ENCODE results near the gene DSG2.
"Not testable (repeated sequence)": the region's sequence is repeated elsewhere in the genome, so short reads cannot be mapped to it uniquely, and the experiment has no call there.

DSG2 gene

GRCh38 chr18:31503011-31503410 is 5.0 kb downstream of the DSG2 start:
- Histone ChIP-seq H3K4me1 (ENCODE audit: insufficient read depth, low read length) (peaks cover 17% of the 10 kb centered on the region), H3K27ac (ENCODE audit: low read length) (no peak overlapping the region), H3K27me3 (ENCODE audit: insufficient read depth, low read length) (no peaks in the 10 kb centered on the region), H3K9me3 (ENCODE audit: insufficient read depth, low read depth, low read length) (no peaks in the 10 kb centered on the region), H3K4me3 (ENCODE audit: low read length) (no peak overlapping the region), H3K9ac (ENCODE audit: low read depth, low read length) (no peak overlapping the region), H3K36me3 (ENCODE audit: insufficient read depth, low read depth, low read length) (peaks cover 5% of the 10 kb centered on the region; the same call in 1 of the 2 replicates)

- peaks cover 14% of the 10 kb centered on the region for H3K4me1 ChIP-seq (ENCODE audit: insufficient read depth, low read length)
- no peak overlapping the region for H3K4me3 ChIP-seq (ENCODE audit: low read length)
- H3K9ac ChIP-seq (ENCODE audit: low read depth, low read length) = no peak overlapping the region
- H3K36me3 ChIP-seq (ENCODE audit: insufficient read depth, low read depth, low read length) = peaks cover 7% of the 10 kb centered on the region; the same call in 1 of the 2 replicates
- no peaks in the 10 kb centered on the region for H3K9me3 ChIP-seq (ENCODE audit: insufficient read depth, low read depth, low read length)
- H3K27me3 ChIP-seq (ENCODE audit: insufficient read depth, low read length) = no peaks in the 10 kb centered on the region
- H3K27ac ChIP-seq (ENCODE audit: low read length) = no peak overlapping the region
These were observed 6.6 kb downstream of the DSG2 start for GRCh38 chr18:31504455-31505147.

- Histone ChIP-seq H3K4me3 (ENCODE audit: low read length) (no peak overlapping the region), H3K36me3 (ENCODE audit: insufficient read depth, low read depth, low read length) (peaks cover 11% of the 10 kb centered on the region), H3K9ac (ENCODE audit: low read depth, low read length) (no peak overlapping the region), H3K4me1 (ENCODE audit: insufficient read depth, low read length) (peaks cover 9% of the 10 kb centered on the region), H3K9me3 (ENCODE audit: insufficient read depth, low read depth, low read length) (no peaks in the 10 kb centered on the region), H3K27ac (ENCODE audit: low read length) (no peak overlapping the region), H3K27me3 (ENCODE audit: insufficient read depth, low read length) (no peaks in the 10 kb centered on the region)
These were observed 7.2 kb downstream of the DSG2 start for GRCh38 chr18:31505156-31505555.

GRCh38 chr18:31506024-31506742 is 8.2 kb downstream of the DSG2 start:
- Histone ChIP-seq H3K9me3 (ENCODE audit: insufficient read depth, low read depth, low read length) (no peaks in the 10 kb centered on the region), H3K4me3 (ENCODE audit: low read length) (no peak overlapping the region), H3K9ac (ENCODE audit: low read depth, low read length) (no peak overlapping the region), H3K27me3 (ENCODE audit: insufficient read depth, low read length) (no peaks in the 10 kb centered on the region), H3K27ac (ENCODE audit: low read length) (no peak overlapping the region), H3K4me1 (ENCODE audit: insufficient read depth, low read length) (peaks cover 4% of the 10 kb centered on the region; the same call in 1 of the 2 replicates), H3K36me3 (ENCODE audit: insufficient read depth, low read depth, low read length) (peaks cover 11% of the 10 kb centered on the region)

GRCh38 chr18:31507124-31507523 is 9.1 kb downstream of the DSG2 start:
- H3K27ac ChIP-seq (ENCODE audit: low read length); H3K9me3 ChIP-seq (ENCODE audit: insufficient read depth, low read depth, low read length); H3K27me3 ChIP-seq (ENCODE audit: insufficient read depth, low read length); H3K9ac ChIP-seq (ENCODE audit: low read depth, low read length); H3K4me3 ChIP-seq (ENCODE audit: low read length); H3K4me1 ChIP-seq (ENCODE audit: insufficient read depth, low read length): not testable (repeated sequence)
- peaks cover 11% of the 10 kb centered on the region for H3K36me3 ChIP-seq (ENCODE audit: insufficient read depth, low read depth, low read length)

GRCh38 chr18:31508781-31509180 is 10.8 kb downstream of the DSG2 start:
- Histone ChIP-seq H3K27ac (ENCODE audit: low read length) (no peak overlapping the region), H3K4me1 (ENCODE audit: insufficient read depth, low read length) (peaks cover 15% of the 10 kb centered on the region), H3K36me3 (ENCODE audit: insufficient read depth, low read depth, low read length) (peaks cover 11% of the 10 kb centered on the region), H3K9ac (ENCODE audit: low read depth, low read length) (no peak overlapping the region), H3K4me3 (ENCODE audit: low read length) (no peak overlapping the region), H3K9me3 (ENCODE audit: insufficient read depth, low read depth, low read length) (no peaks in the 10 kb centered on the region), H3K27me3 (ENCODE audit: insufficient read depth, low read length) (no peaks in the 10 kb centered on the region)

GRCh38 chr18:31509571-31509970 is 11.6 kb downstream of the DSG2 start:
- H3K9me3 ChIP-seq (ENCODE audit: insufficient read depth, low read depth, low read length) = no peaks in the 10 kb centered on the region
- no peak overlapping the region for H3K27ac ChIP-seq (ENCODE audit: low read length)
- peaks cover 11% of the 10 kb centered on the region for H3K36me3 ChIP-seq (ENCODE audit: insufficient read depth, low read depth, low read length)
- peaks cover 18% of the 10 kb centered on the region for H3K4me1 ChIP-seq (ENCODE audit: insufficient read depth, low read length)
- no peaks in the 10 kb centered on the region for H3K27me3 ChIP-seq (ENCODE audit: insufficient read depth, low read length)
- H3K9ac ChIP-seq (ENCODE audit: low read depth, low read length) = no peak overlapping the region
- H3K4me3 ChIP-seq (ENCODE audit: low read length) = no peak overlapping the region

- Histone ChIP-seq H3K27ac (ENCODE audit: low read length) (no peak overlapping the region), H3K9me3 (ENCODE audit: insufficient read depth, low read depth, low read length) (no peaks in the 10 kb centered on the region), H3K36me3 (ENCODE audit: insufficient read depth, low read depth, low read length) (peaks cover 11% of the 10 kb centered on the region), H3K4me3 (ENCODE audit: low read length) (no peak overlapping the region), H3K4me1 (ENCODE audit: insufficient read depth, low read length) (peaks cover 19% of the 10 kb centered on the region), H3K9ac (ENCODE audit: low read depth, low read length) (no peak overlapping the region), H3K27me3 (ENCODE audit: insufficient read depth, low read length) (no peaks in the 10 kb centered on the region)
These were observed 12.3 kb downstream of the DSG2 start for GRCh38 chr18:31510319-31510718.

- Histone ChIP-seq H3K9me3 (ENCODE audit: insufficient read depth, low read depth, low read length) (no peaks in the 10 kb centered on the region), H3K36me3 (ENCODE audit: insufficient read depth, low read depth, low read length) (peaks cover 7% of the 10 kb centered on the region), H3K4me3 (ENCODE audit: low read length) (no peak overlapping the region), H3K27ac (ENCODE audit: low read length) (no peak overlapping the region), H3K27me3 (ENCODE audit: insufficient read depth, low read length) (no peaks in the 10 kb centered on the region), H3K4me1 (ENCODE audit: insufficient read depth, low read length) (peaks cover 26% of the 10 kb centered on the region), H3K9ac (ENCODE audit: low read depth, low read length) (no peak overlapping the region)
These were observed 13.1 kb downstream of the DSG2 start for GRCh38 chr18:31511098-31511497.

- Histone ChIP-seq H3K27ac (ENCODE audit: low read length) (no peak overlapping the region), H3K4me1 (ENCODE audit: insufficient read depth, low read length) (peaks cover 36% of the 10 kb centered on the region), H3K9me3 (ENCODE audit: insufficient read depth, low read depth, low read length) (no peaks in the 10 kb centered on the region), H3K27me3 (ENCODE audit: insufficient read depth, low read length) (no peaks in the 10 kb centered on the region), H3K4me3 (ENCODE audit: low read length) (no peak overlapping the region), H3K36me3 (ENCODE audit: insufficient read depth, low read depth, low read length) (peaks cover 6% of the 10 kb centered on the region), H3K9ac (ENCODE audit: low read depth, low read length) (no peak overlapping the region)
These were observed 14.3 kb downstream of the DSG2 start for GRCh38 chr18:31512203-31512764.

- H3K9ac ChIP-seq (ENCODE audit: low read depth, low read length) = no peak overlapping the region
These were observed 15.4 kb downstream of the DSG2 start for GRCh38 chr18:31513189-31513935.

More at GRCh38 chr18:31513189-31513935, 15.4 kb downstream of the DSG2 start:
- Histone ChIP-seq H3K36me3 (ENCODE audit: insufficient read depth, low read depth, low read length) (peaks cover 9% of the 10 kb centered on the region), H3K4me1 (ENCODE audit: insufficient read depth, low read length) (peaks cover 36% of the 10 kb centered on the region), H3K4me3 (ENCODE audit: low read length) (no peak overlapping the region), H3K9me3 (ENCODE audit: insufficient read depth, low read depth, low read length) (no peaks in the 10 kb centered on the region), H3K27me3 (ENCODE audit: insufficient read depth, low read length) (no peaks in the 10 kb centered on the region), H3K27ac (ENCODE audit: low read length) (no peak overlapping the region)

Measured in iPS-20b (cell line).